Small intestine (tissue), 7 donors: Measurements from ENCODE around the gene CLIC5. TPM values are rescaled to one million over a fixed set of nuclear protein-coding genes. Genes with fewer than 3 reads are reported as not detected.

Experiments used
- DNase-seq, 2 donors: peaks; one replicate each; pipeline versions ENCODE4 v3.0.0 to v3.0.0-alpha.2; 2013
- FAIRE-seq: peaks from 2 replicates; lab custom pipeline; 2012; peaks lifted over from hg19 to GRCh38; lab: Jason Lieb, UNC
- H3K27ac ChIP-seq, 3 donors: one replicate each; pipeline ENCODE4 v1.5.1; 2013; ENCODE audit warnings: low read length in 2 of 3, mild to moderate bottlenecking in 2 of 3, control low read depth in 1 of 3, inconsistent platforms in 1 of 3, low read depth in 1 of 3, moderate library complexity in 1 of 3
- H3K27me3 ChIP-seq, 3 donors: one replicate each; pipeline ENCODE4 v1.6.1; 2013; ENCODE audit warnings: low read length in 3 of 3, inconsistent platforms in 1 of 3; ENCODE audit not compliant: control insufficient read depth in 3 of 3, insufficient read depth in 3 of 3
- H3K36me3 ChIP-seq, 3 donors: one replicate each; pipeline ENCODE4 v1.6.1; 2013; ENCODE audit warnings: low read length in 3 of 3, inconsistent platforms in 1 of 3, low read depth in 1 of 3, mild to moderate bottlenecking in 1 of 3, moderate library complexity in 1 of 3; ENCODE audit not compliant: control insufficient read depth in 3 of 3, insufficient read depth in 2 of 3
- H3K4me1 ChIP-seq, 3 donors: one replicate each; pipeline ENCODE4 v1.6.1; 2013; ENCODE audit warnings: low read length in 2 of 3, inconsistent platforms in 1 of 3, low read depth in 1 of 3, mild to moderate bottlenecking in 1 of 3, moderate library complexity in 1 of 3; ENCODE audit not compliant: control insufficient read depth in 3 of 3, insufficient read depth in 2 of 3
- H3K4me3 ChIP-seq, 3 donors: one replicate each; pipeline ENCODE4 v1.5.1; 2013; ENCODE audit warnings: low read length in 3 of 3, control low read depth in 1 of 3, inconsistent platforms in 1 of 3, low read depth in 1 of 3, mild to moderate bottlenecking in 1 of 3, moderate library complexity in 1 of 3
- H3K9me3 ChIP-seq, 2 donors: one replicate each; pipeline ENCODE4 v1.6.1; 2013; ENCODE audit warnings: low read depth in 1 of 2, low read length in 1 of 2; ENCODE audit not compliant: control insufficient read depth in 2 of 2, insufficient read depth in 1 of 2
- WGBS, 3 donors: extraction: QIAGEN DNeasy Blood & Tissue Kit; methylation state at CpG; one replicate each; pipeline ENCODE4 v1.1.7; 2013; 5-methylcytosine and 5-hydroxymethylcytosine counted together
- polyA plus RNA-seq, 4 donors: library from polyadenylated mRNA; stranded (reverse) in 3 of 4; unstranded in 1 of 4; fragments of 200-250 nt in 3 of 4; fragments of 120-200 nt in 1 of 4; gene quantifications; one replicate each; pipeline versions ENCODE4 v1.2.1 to v1.2.3, GENCODE V29; 2013
- donor health status: healthy with polysubstance abuse.
- donor health status: control.
- donor health status: control.
- donor health status: Bipolar disorder and iron deficiency.
- donor health status: healthy.

CLIC5 gene
- polyA plus RNA-seq, 4 donors: 9.3 to 65.7 (median 21.8) TPM

DNA sequence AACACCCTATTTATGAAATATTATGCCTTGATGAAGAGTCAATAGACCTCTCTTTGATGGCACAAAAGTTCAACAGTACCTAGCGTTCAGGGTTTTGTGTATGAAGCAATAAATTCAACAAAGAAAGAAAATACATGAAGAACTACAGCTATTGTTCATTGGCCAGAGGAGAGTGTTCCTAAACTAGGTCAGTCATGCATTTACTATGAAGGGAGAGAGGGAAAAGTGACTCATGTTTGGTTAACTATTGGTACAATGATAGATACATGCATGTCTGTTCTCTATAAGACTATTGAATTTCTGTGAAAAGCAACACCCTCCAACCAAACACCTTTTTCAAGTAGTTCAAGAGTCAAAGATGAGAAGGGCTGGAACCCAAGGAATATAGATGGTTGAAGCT, 50.7 kb downstream of the CLIC5 start:
- DNase-seq (no peak), FAIRE-seq (no peak)
- Histone ChIP-seq H3K36me3 (peaks cover 0 to 15% (median 0%) of the 10 kb centered on the region in 3 donors), H3K4me1 (peaks cover 0 to 7% (median 2%) of the 10 kb centered on the region in 3 donors), H3K27ac (no peak overlapping the region), H3K4me3 (no peak overlapping the region), H3K27me3 (no peaks in the 10 kb centered on the region), H3K9me3 (peaks cover 0 to 6% of the 10 kb centered on the region in 2 donors)
- 89 to 94% (median 92%) methylated on average over 1 of the region's 1 CpG for WGBS, 3 donors

DNA sequence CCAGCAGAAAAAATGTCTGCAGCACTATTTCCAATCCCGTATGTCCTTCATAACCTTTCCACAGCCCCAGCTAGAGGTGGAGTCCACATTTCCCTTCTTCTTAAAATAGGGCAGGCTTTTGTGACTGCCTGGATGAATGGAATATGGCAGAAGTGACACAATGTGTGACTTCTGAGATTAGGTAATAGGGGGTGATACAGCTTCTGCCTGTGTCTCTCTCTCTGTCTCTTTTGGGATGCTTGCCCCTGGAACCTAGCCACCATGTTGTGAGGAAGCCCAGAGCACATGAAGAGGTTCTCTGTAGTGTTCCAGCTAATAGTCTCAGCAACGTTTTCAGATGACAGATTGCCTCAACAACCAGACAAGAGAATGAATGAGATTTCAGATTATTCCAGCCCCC, 51.4 kb downstream of the CLIC5 start:
- Histone ChIP-seq H3K27ac (no peak overlapping the region), H3K4me3 (no peak overlapping the region), H3K27me3 (no peaks in the 10 kb centered on the region), H3K36me3 (peaks cover 0 to 12% (median 0%) of the 10 kb centered on the region in 3 donors), H3K9me3 (peaks cover 0 to 6% of the 10 kb centered on the region in 2 donors), H3K4me1 (peaks cover 0 to 4% (median 0%) of the 10 kb centered on the region in 3 donors)
- WGBS, 3 donors: 68 to 79% (median 79%) methylated on average over 2 of the region's 2 CpGs
- no peak for FAIRE-seq
- no peak for DNase-seq

DNA sequence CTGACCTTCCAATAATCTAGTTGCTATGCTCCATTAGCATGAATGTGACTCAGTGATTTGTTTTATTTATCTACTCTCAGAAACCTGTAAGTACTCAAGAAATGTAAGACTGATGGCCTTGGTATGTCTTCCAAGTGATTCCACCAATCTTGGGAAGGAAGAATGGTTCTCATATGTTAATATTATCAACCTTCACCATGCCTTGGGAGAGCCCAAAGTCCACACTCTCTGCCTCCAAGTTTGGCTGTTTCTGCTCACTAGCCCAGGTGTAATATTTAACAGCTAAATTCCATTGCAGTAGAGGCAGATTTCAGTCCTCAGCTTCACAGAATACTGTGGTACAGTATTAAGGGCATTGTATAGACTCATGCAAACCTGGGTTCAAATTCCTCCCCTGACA, 51.8 kb downstream of the CLIC5 start:
- Histone ChIP-seq H3K27ac (no peak overlapping the region), H3K4me1 (peaks cover 0 to 4% (median 0%) of the 10 kb centered on the region in 3 donors)
- DNase-seq: no peak

GRCh38 chr6:45961125-45961524, 54.5 kb downstream of the CLIC5 start:
- Histone ChIP-seq H3K4me3 (no peak overlapping the region), H3K9me3 (peaks cover 0 to 6% of the 10 kb centered on the region in 2 donors), H3K36me3 (peaks cover 0 to 5% (median 0%) of the 10 kb centered on the region in 3 donors), H3K27ac (no peak overlapping the region), H3K4me1 (peaks cover 0 to 8% (median 4%) of the 10 kb centered on the region in 3 donors), H3K27me3 (no peaks in the 10 kb centered on the region)
- FAIRE-seq (no peak), DNase-seq (no peak)
- 90 to 95% (median 93%) methylated on average over 2 of the region's 2 CpGs for WGBS, 3 donors

More for the DNA sequence above, 51.8 kb downstream of the CLIC5 start:
- H3K4me3 ChIP-seq: no peak overlapping the region
- H3K36me3 ChIP-seq: peaks cover 0 to 12% (median 0%) of the 10 kb centered on the region in 3 donors
- H3K27me3 ChIP-seq: no peaks in the 10 kb centered on the region
- peaks cover 0 to 6% of the 10 kb centered on the region in 2 donors for H3K9me3 ChIP-seq
- no peak for FAIRE-seq

- Histone ChIP-seq H3K27ac (no peak overlapping the region), H3K4me1 (peaks cover 0 to 15% (median 4%) of the 10 kb centered on the region in 3 donors), H3K36me3 (peaks cover 0 to 8% (median 0%) of the 10 kb centered on the region in 3 donors), H3K9me3 (peaks cover 0 to 6% of the 10 kb centered on the region in 2 donors), H3K4me3 (no peak overlapping the region), H3K27me3 (no peaks in the 10 kb centered on the region)
- peak; percentile 44 for DNase-seq
- 50 to 58% (median 53%) methylated on average over 4 of the region's 4 CpGs for WGBS, 3 donors
- no peak for FAIRE-seq
Measured at GRCh38 chr6:45959534-45960145, 56.0 kb downstream of the CLIC5 start.

DNA sequence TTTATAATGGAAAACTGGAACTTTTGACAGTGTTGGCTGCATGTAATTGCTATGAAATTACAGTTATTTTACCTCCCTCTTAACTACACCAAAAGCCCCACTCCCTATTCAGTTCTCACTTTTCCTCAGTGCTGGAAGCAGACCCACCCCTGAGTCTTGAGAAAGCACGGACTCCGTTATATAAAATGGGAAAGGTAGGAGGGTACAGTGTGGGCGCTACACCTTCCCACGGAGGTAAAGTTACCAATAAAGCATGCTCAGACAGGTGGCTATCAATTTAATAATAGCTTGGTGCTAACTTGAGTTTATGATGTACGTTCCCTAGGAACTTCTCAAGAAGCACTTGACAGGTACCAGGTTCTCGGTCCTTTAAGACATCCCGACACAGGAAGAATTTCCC, 59.0 kb downstream of the CLIC5 start:
- peaks cover 0 to 16% (median 0%) of the 10 kb centered on the region in 3 donors for H3K36me3 ChIP-seq
- FAIRE-seq (no peak), DNase-seq (no peak)
- H3K4me1 ChIP-seq: peaks cover 3 to 12% (median 4%) of the 10 kb centered on the region in 3 donors
- H3K27me3 ChIP-seq: no peaks in the 10 kb centered on the region
- WGBS, 3 donors: 92 to 97% (median 95%) methylated on average over 7 of the region's 7 CpGs
- no peak overlapping the region for H3K4me3 ChIP-seq
- H3K27ac ChIP-seq: no peak overlapping the region
- H3K9me3 ChIP-seq: no peaks in the 10 kb centered on the region

- FAIRE-seq: no peak
Measured at GRCh38 chr6:45956176-45956575, 59.5 kb downstream of the CLIC5 start.

DNA sequence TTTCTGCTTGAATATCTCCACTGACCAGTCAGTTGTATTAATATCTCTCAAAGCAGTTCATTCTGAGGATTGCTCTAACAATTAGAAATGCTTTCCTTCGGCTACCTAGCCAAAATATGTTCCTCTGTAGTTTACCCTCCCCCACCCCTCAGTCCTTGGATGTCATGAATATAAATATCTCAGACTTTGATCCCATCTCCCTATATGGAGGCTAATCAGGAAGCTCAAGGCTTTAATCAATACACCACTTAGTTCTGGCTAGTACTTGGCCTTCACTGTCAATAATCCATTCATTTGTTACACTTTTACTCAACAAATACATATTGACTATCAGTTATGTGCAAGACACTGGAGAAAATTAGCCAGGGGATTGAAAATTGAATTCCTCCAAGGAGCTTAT, 60.1 kb downstream of the CLIC5 start:
- DNase-seq (peak; percentile 24 to 74), FAIRE-seq (peak; percentile 23)
- Histone ChIP-seq H3K27me3 (no peaks in the 10 kb centered on the region), H3K9me3 (no peaks in the 10 kb centered on the region), H3K36me3 (peaks cover 0 to 18% (median 0%) of the 10 kb centered on the region in 3 donors), H3K27ac (no peak overlapping the region), H3K4me1 (peaks cover 3 to 12% (median 4%) of the 10 kb centered on the region in 3 donors), H3K4me3 (no peak overlapping the region)
- 9 to 62% (median 39%) methylated on average over 1 of the region's 1 CpG for WGBS, 3 donors

More at GRCh38 chr6:45956176-45956575, 59.5 kb downstream of the CLIC5 start:
- H3K9me3 ChIP-seq: no peaks in the 10 kb centered on the region
- peaks cover 3 to 12% (median 4%) of the 10 kb centered on the region in 3 donors for H3K4me1 ChIP-seq
- no peak overlapping the region for H3K4me3 ChIP-seq
- DNase-seq: no peak
- no peaks in the 10 kb centered on the region for H3K27me3 ChIP-seq
- H3K27ac ChIP-seq: no peak overlapping the region
- H3K36me3 ChIP-seq: peaks cover 0 to 19% (median 0%) of the 10 kb centered on the region in 3 donors
- WGBS, 3 donors: 70 to 74% (median 70%) methylated on average over 5 of the region's 5 CpGs
